Keratinocyte (primary cell): Measurements from ENCODE around the gene BTG1.

Source experiments
- EZH2 ChIP-seq: IDR thresholded peaks from one replicate; pipeline ENCODE4 v1.6.1; 2012; ENCODE audit warnings: inconsistent platforms, mild to moderate bottlenecking, low read length, moderate library complexity
- TF ChIP-seq, protein P1 (sequence below), 3 experiments: IDR thresholded peaks in 1 of 3; conservative IDR thresholded peaks in 1 of 3; optimal IDR thresholded peaks in 1 of 3; 2 replicates in 2 of 3; 3 replicates in 1 of 3; pipeline versions ENCODE3 to v1.5.1; 2011; ENCODE audit warnings: low read length in 3 of 3, mild to moderate bottlenecking in 3 of 3, moderate library complexity in 2 of 3, control low read depth in 1 of 3, inconsistent platforms in 1 of 3; ENCODE audit not compliant: insufficient read depth in 2 of 3; ENCODE audit errors: extremely low read depth in 1 of 3

DNA sequence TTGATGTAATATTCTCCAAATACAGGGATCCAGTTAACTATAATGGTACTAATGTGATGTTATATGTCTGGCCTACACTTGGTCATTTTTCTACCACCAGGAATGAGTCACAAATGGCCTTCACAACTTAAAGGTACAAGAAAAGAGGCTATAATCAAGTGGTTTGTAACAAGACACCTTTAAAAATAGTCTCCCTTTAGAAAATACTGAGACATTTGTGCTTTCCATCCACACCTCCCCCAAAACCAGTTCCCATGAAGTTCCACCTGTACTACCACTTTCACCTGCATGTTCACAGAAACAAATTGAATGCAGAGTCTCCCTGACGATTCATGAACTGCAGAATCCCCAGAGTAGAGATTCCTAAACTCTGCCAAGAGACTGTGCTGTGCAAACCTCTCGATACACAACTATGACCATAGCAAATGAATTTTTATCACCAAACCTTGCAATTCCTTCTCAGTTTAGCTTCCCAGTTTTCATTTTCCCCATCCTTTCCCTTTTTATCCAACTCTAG lies 6.0 kb downstream of the BTG1 start:
- TF ChIP-seq, protein P1, sequence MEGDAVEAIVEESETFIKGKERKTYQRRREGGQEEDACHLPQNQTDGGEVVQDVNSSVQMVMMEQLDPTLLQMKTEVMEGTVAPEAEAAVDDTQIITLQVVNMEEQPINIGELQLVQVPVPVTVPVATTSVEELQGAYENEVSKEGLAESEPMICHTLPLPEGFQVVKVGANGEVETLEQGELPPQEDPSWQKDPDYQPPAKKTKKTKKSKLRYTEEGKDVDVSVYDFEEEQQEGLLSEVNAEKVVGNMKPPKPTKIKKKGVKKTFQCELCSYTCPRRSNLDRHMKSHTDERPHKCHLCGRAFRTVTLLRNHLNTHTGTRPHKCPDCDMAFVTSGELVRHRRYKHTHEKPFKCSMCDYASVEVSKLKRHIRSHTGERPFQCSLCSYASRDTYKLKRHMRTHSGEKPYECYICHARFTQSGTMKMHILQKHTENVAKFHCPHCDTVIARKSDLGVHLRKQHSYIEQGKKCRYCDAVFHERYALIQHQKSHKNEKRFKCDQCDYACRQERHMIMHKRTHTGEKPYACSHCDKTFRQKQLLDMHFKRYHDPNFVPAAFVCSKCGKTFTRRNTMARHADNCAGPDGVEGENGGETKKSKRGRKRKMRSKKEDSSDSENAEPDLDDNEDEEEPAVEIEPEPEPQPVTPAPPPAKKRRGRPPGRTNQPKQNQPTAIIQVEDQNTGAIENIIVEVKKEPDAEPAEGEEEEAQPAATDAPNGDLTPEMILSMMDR (optimal IDR thresholded peaks at IDR 0.05 in 1 of 3, IDR thresholded peaks at IDR 0.05 in 1 of 3, conservative IDR thresholded peaks at IDR 0.05 in 1 of 3; ENCODE audit: extremely low read depth in 1 of 3, insufficient read depth in 2 of 3, low read length in 3 of 3): no peak
- TF ChIP-seq EZH2: no peak
